HG03520 (cell line): ENCODE results near the gene MS4A15.
"Not testable (repeated sequence)": the region's sequence is repeated elsewhere in the genome, so short reads cannot be mapped to it uniquely, and the experiment has no call there.

Experiments used
- ATAC-seq: cut with Tn5 transposase; IDR thresholded peaks from one replicate; pipeline ENCODE4 v1.9.1; 2021; ENCODE audit warnings: mild to moderate bottlenecking, moderate library complexity; ENCODE audit not compliant: unreplicated experiment

The MS4A15 gene

DNA sequence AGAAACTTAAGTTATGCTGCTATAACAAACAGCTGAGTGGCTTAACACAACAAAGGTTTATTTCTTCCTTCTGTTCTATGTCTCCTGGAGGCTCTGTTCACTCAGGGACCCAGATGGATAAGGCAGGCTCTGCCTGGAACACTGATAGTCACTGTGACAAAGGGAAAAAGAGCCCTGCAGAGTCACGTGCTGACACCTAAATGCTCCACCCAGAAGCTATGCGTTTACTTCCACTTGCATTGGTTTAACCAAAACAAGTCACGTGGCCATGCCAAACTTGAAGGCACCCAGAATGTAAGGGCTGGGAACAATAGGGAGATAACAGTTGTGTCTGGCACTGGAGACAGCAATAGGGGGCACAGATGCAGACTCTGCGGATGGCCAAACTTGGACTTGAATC is 3.4 kb upstream of the MS4A15 start:
- ATAC-seq: no peak

DNA sequence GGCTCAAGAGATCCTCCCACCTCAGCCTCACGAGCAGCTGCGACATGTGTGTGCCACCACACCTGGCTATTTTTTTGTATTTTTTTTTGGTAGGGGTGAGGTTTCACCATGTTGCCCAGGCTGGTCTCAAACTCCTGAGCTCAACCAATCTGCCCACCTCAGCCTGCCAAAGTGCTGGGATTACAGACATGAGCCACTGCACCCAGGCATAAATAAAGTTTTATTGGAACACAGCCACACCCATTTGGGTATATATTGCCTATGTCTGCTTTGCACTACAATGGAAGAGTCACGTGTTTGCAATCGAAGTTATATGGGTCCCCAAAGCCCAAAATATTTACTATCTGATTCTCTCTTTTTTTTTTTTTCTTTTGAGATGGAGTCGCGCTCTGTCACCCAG is 1.8 kb upstream of the MS4A15 start:
- ATAC-seq: no peak

DNA sequence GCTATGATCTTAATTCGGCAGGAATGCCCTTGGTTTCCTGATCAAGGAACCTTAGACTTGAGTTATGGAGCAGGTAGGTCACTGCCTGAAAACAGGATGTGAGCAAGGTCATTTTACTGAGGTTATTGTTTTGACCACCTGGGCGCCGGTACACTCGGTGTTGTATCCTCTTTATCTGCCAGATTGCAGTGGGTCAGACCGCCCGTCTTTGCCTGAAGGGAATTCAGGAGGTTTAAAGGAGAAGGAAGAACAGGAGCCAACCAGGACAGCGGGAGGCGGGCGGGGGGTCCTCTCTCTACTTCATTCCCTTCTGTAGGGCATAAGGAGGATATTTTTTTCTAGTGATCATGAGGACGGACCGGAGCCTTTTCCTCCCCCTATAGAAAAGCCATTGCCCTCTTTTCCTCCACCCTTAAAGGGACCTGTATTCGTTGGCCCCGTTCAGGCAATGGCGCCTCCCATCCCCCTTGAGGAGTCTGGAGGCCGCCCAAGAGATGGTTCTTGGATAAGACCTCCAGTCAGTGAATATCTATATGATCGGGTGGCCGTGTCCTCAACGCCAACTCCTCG is 649 bp downstream of the MS4A15 start:
- no peak for ATAC-seq

DNA sequence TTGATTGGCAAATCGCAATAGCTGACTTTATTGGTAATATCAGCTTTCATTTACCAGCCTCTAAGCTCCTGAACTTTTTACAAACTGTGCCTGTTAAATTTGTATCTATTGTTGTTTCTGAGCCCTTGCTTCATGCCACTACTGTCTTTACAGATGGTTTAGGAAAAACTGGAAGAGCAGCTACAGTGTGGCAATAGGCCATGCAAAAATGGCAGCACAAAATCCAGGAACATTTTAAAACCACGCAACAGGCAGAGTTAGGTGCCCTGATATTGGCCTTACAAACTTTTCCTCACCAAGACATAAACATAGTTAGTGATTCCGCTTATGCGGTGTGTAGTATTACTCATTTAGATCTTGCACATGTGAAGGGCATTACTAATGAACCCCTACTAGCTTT is 2.0 kb downstream of the MS4A15 start:
- ATAC-seq: not testable (repeated sequence)

DNA sequence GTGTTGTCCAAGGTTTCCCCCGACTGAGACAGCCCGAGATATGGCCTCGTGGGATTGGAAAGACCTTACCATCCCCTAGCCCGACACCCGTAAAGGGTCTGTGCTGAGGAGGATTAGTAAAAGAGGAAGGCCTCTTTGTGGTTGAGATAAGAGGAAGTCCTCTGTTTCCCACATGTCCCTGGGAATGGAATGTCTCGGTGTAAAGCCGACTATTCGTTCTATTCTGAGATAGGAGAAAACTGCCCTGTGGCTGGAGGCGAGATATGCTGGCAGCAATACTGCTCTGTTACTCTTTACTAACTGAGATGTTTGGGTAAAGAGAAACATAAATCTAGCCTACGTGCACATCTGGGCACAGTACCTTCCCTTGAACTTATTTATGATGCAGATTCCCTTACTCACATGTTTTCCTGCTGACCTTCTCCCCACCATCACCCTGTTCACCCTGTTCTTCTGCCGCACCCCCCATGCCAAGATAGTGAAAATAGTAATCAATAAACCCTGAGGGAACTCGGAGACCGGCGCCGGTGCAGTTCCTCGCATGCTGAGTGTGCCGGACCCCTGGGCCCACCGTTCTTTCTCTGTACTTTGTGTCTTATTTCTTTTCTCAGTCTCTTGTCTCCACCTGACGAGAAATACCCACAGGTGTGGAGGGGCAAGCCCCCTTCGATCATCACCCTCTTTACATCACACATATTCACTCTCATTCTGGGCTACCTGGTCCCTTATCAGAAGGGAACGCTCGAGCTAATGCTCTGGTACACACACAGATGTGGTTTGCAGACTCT is 3.0 kb downstream of the MS4A15 start:
- not testable (repeated sequence) for ATAC-seq

DNA sequence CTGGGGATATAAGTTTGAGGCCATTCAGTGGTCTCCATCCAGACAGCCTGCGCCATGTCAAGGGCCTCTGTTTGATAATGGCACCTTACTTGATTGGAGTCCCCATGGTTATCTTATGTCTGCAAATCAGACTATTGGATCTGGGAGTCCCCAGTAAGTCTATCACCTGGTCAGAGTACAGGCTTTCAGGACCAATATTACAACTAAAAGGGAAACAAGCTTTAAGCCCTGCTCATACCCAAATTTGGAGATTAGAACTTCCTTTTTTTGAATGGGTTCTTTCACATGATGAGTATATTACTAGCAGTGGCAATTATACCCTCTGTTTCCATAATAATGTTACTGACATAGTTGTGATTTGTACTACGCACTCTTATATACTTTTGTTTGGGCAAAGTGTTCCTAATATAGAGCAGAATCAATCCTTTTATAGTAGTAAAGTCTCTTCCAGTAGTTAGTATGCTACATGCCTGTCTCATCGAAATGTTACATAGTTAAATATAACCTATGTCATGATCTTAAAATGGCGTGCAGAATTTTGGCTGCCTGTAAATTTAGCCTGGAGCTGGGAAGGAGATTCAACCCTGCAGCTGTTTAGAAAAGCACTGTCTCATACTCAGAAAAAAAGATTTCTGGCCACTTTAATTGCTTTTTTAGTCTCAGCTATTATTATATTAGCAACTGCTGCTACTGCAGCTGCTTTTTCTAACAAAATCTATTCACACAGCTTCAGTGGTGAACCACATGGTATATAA is 4.9 kb downstream of the MS4A15 start:
- ATAC-seq: no peak

DNA sequence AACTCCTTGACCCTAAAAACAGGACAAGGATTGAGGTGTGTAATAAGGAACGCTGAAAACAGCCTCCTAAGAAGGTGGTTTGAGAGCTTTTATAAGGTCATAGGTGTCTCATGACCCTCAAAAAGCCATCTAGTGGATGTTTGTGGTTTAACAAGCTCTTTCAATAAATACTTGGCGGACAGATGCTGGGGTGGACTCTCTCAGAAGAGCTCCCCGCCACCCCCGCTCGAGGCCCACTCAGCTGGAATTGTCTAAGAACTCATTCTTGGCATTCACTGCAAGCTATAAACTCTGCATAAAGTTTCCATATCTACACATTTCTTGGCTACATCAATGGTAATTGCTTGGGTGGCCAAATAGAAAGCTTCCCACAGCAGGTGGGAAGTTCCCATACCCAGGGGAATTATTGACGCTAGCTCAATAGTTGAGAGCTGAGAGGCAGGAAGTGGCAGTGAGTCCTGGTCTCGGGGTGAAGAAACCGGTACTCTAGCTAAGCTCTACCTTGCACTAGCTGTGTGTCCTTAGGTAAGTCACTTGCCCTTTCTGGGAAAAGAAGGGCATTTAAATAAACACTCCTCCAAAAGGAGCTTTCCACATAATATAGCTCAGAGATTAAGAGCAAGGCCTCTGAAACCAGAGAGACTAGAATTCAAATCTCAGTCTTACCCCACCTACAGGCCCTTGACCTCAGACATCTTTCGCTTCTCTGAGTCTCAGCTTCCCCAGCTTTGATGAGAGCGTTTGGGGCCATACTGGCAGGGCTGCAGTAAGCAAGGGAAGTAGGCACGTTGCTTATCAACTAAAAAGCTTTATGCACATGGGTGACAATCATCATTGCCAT is 6.4 kb downstream of the MS4A15 start:
- peak; percentile 43 for ATAC-seq

DNA sequence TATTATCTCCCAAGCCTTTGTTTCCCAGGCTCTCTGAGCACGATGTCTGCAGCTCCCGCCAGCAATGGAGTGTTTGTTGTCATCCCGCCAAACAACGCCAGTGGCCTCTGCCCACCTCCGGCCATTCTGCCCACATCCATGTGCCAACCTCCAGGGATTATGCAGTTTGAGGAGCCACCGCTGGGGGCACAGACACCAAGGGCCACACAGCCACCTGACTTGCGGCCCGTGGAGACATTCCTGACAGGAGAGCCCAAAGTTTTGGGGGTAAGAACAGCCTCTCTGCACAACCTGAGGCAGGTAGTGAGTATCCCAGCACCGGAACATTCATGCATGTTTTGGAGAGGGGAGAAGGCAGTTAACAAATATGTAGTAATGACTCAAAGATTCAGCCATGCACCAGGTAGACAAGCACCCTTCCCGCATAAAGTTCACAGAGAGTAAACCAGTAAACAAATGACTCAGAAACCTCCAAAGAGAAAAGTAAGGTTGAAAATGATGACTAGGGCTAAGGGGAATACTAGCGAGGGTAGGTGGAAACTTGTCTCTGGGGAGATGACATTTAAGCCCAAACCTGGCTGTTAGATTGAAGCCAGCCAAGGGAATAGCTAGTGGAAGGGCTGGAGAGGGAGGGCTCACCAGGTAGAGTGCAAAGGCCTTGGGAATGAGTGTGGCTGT is 7.2 kb downstream of the MS4A15 start:
- ATAC-seq: no peak

DNA sequence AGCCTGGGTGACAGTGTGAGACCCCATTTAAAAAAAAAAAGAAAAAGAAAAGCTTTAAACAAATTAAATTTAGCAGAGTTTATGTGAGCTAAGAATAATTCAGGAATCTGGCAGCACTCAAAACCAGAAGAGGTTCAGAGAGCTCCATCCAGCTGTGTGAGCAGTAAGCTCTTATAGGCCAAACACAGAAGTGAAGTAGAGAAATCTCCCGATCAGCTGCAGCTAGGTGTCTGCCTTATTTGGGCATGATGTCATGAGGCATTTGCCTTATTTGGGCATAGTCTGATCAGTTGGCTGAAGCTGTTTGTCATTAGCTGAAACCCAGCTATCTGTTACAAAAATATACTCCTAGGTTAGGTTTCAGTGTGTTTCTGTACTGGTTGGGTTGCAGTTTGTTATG is 8.2 kb downstream of the MS4A15 start:
- ATAC-seq: peak; percentile 52

DNA sequence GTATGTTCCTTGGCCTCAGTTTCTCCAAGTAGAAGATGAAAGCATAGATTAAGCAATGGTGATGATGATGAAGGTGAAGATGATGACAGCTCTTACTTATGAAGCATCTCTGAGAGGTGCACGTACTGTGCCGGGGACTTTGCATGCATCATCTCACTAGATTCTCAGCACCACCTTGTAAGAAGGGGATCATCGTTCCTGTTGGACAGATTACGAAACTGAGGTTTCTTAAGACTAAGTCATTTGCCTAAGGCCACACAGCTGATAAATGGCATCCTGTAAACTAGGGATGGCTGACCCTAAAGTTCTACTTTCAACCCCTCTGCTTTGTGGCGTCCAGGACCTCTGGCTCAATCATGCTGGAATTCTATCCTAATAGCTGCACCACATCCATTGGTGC is 8.7 kb downstream of the MS4A15 start:
- ATAC-seq: no peak

DNA sequence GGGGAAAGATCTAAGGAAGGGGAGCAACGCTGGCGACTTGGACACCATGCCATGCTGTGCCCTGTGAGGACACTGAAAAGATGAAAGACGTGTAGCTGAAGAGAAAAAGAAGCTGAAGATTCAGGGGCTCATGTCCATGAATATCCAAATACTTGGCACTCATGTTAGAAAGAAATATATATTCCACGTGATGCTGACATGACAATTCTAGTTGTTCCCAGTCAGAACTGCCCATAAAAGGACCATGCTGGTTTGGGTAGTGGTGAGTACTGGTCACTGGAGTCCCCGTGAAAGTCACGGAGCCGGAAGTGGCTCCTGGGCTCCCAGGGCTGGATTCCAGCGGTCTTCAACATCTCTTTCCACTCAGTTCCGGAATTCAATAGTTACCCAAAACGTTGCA is 9.9 kb downstream of the MS4A15 start:
- no peak for ATAC-seq

DNA sequence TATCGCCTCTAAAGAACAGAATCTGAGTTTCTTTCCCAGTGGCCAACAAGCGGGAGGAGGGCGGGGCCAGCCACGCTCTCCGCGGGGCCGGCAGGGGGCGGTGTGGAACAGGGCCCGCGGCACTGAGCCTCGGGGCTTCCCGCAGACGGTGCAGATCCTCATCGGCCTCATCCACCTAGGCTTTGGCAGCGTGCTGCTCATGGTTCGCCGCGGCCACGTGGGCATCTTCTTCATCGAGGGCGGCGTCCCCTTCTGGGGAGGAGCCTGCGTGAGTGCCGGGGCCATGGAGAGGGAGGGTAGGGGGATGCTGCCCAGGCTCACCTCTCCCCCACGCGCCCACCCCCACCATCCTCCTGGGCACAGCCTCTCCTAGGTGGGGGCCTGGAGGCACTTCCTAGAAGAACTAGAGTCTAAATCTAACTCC is 10.7 kb downstream of the MS4A15 start:
- ATAC-seq: no peak

DNA sequence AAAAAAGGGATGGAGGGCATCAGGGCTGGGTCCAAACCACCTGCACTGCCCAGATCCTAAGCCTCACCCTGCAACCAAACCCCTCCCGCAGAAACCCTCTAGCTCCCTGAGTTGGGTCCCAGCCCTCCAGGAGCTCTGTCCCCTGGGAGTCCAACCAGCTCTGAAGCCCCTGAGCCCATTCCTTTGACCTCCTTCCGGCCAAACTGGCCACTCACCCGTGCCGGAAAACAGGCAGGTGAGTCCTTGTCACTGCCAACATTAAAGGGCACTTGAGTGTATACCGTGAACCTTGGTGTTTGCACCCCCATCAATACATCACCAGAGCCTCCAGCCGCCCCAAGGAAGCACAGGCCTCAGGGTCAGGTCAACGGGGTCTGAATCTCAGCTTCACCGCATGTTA is 11.5 kb downstream of the MS4A15 start:
- ATAC-seq: no peak

DNA sequence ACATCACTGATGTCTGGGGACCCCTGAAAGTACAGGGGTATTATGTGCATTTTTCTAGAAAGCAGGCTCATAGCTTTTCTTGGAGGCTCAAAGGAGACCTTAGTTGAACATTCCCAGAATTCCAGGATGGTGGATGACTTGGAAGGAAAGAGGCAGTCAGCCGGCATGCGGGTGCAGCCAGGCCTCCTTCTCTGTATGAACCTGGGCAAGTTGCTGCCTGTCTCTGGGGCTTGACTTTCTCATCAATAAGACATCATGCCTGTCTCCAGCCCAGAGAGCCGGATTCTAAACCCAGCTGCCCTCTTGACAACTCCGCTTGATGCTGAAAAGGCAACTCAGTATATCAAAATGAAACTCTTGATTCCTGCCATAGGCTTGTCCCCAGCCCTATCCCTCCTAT is 12.6 kb downstream of the MS4A15 start:
- no peak for ATAC-seq

DNA sequence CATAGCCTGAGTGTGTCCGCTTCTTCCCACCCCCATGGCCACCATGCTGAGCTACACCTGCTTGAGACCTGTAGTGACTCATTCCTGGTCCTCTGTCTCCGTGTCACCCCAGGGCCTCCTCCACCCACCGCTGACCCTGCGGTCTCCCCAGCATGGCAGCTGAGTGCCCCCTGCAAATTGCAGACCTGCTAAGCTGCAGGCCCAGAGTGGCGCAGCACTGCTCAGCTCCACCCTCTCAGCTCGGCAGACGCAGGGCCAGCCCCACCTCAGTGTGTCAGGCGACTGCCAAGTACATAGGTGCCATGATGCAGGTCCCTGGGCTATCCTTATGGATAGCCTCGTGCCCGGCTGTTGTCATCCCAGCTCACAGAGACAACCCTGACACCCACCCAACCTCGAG is 13.1 kb downstream of the MS4A15 start:
- no peak for ATAC-seq

DNA sequence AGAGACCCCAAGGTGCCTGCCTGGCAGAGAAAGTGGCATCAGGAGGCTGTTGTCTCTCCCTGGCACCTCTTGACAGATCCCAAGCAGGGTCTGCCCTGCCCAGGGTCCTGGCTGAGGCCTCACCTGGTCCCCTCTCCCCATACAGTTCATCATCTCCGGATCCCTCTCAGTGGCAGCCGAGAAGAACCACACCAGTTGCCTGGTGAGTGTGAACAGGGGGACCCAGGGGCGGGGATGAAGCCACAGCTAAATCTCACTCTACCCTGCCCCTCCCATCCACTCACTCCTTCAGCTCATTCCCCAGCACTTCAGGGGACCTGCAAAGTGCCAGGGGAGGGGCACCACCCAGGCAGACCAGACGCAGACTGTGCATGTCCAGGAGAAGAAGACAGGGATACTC is 14.5 kb downstream of the MS4A15 start:
- ATAC-seq: no peak

DNA sequence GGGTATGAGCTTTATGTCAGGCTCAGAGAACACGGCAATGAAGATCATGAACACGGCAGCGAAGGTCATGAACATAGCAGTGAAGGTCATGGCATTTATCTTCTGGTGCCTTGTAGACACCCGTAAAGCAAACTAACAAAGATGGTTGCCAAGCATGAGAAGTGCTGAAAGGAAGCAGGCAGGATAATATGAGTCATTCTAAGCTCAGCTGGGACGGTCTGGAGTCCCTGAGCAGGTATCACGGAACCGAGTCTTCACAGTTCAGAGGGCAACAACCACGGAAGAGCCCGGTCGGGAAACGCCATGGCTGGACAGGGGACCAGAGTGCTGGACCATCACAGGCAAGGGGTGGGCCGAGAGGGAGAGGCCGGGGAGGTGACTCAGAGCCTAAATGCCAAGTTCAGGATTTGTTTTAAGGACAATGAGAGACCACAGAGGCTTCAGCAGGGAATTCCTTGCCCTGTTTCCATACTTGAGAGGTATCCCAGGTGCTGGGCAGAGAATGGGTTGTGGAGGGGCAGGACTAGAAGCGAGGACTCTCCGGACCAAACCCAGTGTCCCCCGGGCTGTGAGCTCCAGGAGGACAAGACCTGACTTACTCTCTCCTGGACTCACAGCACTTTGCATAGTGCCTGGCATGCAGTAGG is 15.3 kb downstream of the MS4A15 start:
- no peak for ATAC-seq

DNA sequence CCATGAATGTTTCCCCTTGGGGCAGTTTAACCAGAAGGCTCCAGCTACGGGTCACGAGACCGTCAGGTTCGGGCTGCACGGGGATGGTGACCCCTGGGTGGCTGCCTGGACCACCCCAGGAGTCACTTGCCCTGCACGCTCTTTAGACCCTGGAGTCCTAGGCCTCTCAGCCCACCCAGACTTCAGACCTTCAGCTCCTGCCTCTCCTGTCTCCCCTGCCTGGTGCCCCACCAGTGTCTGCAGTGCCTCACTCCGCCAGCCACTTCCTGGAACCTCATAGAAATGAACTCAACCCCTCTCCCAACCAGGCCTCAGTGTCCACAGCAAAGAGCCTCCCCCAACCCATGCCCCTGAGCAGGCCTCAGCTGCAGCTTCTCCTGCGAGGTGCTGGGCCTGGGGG is 16.0 kb downstream of the MS4A15 start:
- ATAC-seq: no peak

DNA sequence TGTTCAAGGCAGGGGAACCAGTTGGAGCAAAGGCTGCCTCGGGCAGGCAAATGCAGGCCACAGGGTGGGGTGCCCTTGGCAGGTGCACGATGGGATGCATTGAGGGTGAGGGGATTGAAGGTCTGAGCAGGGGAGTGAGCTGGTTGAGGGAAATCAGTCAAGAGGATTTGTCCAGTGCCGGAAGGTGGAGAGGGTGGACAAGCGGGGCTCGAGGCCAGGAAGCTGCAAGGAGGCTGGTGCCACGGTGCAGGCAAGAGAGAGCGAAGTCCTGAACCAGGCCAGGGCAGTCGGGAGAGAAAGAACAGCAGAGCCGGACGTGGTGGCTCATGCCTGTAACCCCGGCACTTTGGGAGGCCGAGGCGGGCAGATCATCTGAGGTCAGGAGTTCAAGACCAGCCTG is 18.1 kb downstream of the MS4A15 start:
- no peak for ATAC-seq

DNA sequence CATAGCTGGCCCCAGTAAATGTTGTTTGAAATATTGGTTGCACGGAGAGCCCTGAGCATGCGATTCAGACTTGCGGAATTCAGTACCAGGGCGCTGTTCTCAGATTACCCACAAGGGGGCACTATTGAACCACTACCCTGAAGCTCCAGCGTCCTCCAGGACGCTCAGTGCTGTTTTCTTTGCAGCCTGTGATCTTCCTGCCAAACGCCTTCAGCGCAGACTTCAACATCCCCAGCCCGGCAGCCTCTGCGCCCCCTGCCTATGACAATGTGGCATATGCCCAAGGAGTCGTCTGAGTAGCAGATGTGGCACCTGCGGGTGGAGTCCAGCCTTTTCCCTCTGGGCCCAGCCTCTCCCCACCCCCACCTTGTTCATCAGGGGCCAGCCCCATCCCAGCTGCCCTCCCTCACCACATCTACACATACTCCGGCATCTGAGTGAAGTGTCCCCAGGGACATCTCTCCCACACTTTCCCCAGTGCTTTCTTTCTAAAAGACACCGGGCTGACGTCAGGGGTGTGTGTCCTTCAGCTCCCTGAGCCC is 18.8 kb downstream of the MS4A15 start:
- ATAC-seq: peak; percentile 63
